H1 (cell line): Measurements from ENCODE around the gene GKN2. TPM values are rescaled to one million over a fixed set of nuclear protein-coding genes. Genes with fewer than 3 reads are reported as not detected.

ENCODE experiments used
- CHD1 ChIP-seq: IDR thresholded peaks from 2 replicates; pipeline ENCODE4 v1.6.1; 2012; ENCODE audit warnings: low read depth, low read length, improper control_type of control experiment
- SAP30 ChIP-seq: fragments of 300-600 bp; sonication (generic); IDR thresholded peaks from 2 replicates; pipeline ENCODE4 v1.7.1; 2012; ENCODE audit warnings: low read length, moderate library complexity, mild to moderate bottlenecking, inconsistent platforms; ENCODE audit not compliant: insufficient read depth, insufficient replicate concordance
- SIRT6 ChIP-seq: IDR thresholded peaks from one replicate; pipeline ENCODE4 v1.7.1; 2012; ENCODE audit warnings: low read length, inconsistent platforms
- SP4 ChIP-seq: IDR thresholded peaks from 2 replicates; pipeline ENCODE4 v1.6.1; 2012; ENCODE audit warnings: low read length, inconsistent platforms
- polyA plus RNA-seq, 7 experiments: library from polyadenylated mRNA; depleted of rRNA in 3 of 7; stranded (reverse) in 5 of 7; unstranded in 2 of 7; fragments of >200 nt in 5 of 7; fragments of 200-250 nt in 2 of 7; gene quantifications; 1 replicate in 5 of 7; 2 replicates in 1 of 7; 4 replicates in 1 of 7; pipeline versions ENCODE4 v1.2.1 to v1.2.3, GENCODE V29; 2011 to 2013; ENCODE audit warnings: missing spikeins in 2 of 7, mixed read lengths in 2 of 7
- total RNA-seq: library from RNA; stranded (reverse); fragmentation: NEBNext Ultra II Directional; extraction: Animal tissue kit (Norgen Biotek cat#: 25700); gene quantifications from 2 replicates; pipeline ENCODE4 v1.2.1, GENCODE V29; 2021

GKN2 gene
- total and polyA plus RNA-seq, 2 of the 8 experiments (the other 6 are each of a cell fraction or from before 2014, with no cell fraction given): not detected

DNA sequence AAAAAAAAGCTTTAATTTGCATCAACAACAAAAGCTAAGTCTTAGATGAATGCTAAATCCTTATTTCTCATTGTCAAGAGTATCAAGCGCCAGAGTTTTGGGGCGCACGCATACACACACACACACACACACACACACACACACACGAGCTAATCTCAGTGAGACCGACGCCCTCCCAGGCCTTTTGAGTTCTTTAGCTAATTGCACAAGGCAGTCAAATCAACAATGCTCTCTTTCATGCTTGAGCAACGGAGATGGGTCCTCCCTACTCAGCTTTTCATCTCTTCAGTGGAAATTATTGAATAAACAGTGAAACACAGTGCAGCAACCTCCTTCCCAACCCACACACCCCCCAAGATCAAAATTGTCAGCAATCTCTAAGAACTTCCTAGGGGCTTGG is 41.0 kb upstream of the GKN2 start (continued):
- no peak for TF ChIP-seq SIRT6
- no peak for TF ChIP-seq CHD1
- TF ChIP-seq SP4: no peak
- TF ChIP-seq SAP30: no peak
- TF ChIP-seq, all 59 proteins: peak for 0
